Neural progenitor cell (in vitro differentiated cells): ENCODE measurements around the gene MATR3.

Source experiments
- EZH2phosphoT487 ChIP-seq: fragments of 200-600 bp; sonication (generic); IDR thresholded peaks from 2 replicates; pipeline ENCODE4 v1.6.1; 2017; ENCODE audit warnings: antibody characterized with exemption
- TF ChIP-seq, protein P1 (sequence below): fragments of 200-600 bp; sonication (generic); IDR thresholded peaks from 2 replicates; pipeline ENCODE4 v1.5.1; 2017; ENCODE audit warnings: antibody characterized with exemption, mild to moderate bottlenecking

DNA sequence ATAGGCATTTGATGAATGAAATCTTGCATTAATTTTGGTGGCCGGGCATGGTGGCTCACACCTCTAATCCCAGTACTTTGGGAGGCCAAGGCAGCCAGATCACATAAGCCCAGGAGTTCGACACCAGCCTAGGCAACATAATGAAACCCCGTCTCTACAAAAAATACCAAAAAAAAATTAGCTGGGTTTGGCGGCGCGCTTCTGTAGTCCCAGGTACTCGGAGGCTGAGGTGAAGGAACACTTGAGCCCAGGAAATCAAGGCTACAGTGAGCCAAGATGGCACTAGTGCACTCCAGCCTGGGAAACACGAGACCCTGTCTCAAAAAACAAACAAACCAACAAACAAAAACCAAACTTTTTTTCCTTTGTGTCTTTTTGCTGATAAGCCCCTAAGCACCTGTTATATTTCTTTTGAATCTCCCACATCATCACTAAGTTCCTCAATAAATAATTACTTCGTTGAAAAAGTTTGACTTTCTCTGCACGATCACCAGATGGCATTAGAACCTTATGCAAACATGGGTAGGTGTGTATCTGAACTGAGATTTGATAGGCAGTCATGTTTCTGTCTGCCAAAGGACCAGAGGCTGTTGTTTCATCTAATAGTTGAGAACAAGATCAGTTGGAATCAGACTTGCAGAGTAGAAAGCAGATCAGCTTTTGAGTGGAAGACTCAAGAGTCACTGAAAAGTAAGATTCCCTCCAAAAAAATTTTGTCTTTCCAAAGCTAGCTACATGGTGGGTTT is 5.5 kb upstream of the MATR3 start:
- TF ChIP-seq, protein P1, sequence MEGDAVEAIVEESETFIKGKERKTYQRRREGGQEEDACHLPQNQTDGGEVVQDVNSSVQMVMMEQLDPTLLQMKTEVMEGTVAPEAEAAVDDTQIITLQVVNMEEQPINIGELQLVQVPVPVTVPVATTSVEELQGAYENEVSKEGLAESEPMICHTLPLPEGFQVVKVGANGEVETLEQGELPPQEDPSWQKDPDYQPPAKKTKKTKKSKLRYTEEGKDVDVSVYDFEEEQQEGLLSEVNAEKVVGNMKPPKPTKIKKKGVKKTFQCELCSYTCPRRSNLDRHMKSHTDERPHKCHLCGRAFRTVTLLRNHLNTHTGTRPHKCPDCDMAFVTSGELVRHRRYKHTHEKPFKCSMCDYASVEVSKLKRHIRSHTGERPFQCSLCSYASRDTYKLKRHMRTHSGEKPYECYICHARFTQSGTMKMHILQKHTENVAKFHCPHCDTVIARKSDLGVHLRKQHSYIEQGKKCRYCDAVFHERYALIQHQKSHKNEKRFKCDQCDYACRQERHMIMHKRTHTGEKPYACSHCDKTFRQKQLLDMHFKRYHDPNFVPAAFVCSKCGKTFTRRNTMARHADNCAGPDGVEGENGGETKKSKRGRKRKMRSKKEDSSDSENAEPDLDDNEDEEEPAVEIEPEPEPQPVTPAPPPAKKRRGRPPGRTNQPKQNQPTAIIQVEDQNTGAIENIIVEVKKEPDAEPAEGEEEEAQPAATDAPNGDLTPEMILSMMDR = no peak
- no peak for TF ChIP-seq EZH2phosphoT487
